ENCODE results near the gene CAMK2D. TPM values are rescaled to one million over a fixed set of nuclear protein-coding genes. Genes with fewer than 3 reads are reported as not detected.
A peak's percentile ranks its signal among the peaks of the same experiment; 100 is the strongest.

CAMK2D gene
- polyA plus RNA-seq, 2 of the 4 experiments (the other 2 are of a cell fraction), result 19.1 to 59.9 TPM

- FAIRE-seq, result no peak
- ChIA-PET POLR2A (no interaction called here), CTCF (interaction anchor here (1.3 kb wide), 1 partner anchor 90 kb away, joined by 4 read pairs; no protein-coding TSS in a partner anchor)
- DNase-seq (ENCODE audit: low read depth in 1 of 2, low spot score in 1 of 2), result no peak
- H3K4me2 ChIP-seq, result peak overlapping the region; percentile 31; the same call in 2 of the 3 replicates
- no peak for ATAC-seq
- H3K4me3 ChIP-seq, result no peak overlapping the region
- H3K9me3 ChIP-seq, result no peaks in the 10 kb centered on the region
- H3K27ac ChIP-seq, result no peak overlapping the region
- peaks cover 88% of the 10 kb centered on the region for H3K4me1 ChIP-seq
- WGBS (ENCODE audit: missing lambda C conversion rate), result 3% methylated on average over 1 of the region's 1 CpG
- no peak for TF ChIP-seq SREBF2 (IDR thresholded peaks at IDR 0.05)
- TF ChIP-seq KDM1A (IDR thresholded peaks at IDR 0.05; ENCODE audit: low read depth), result no peak
- no peak for TF ChIP-seq TP53 (CRISPR knock-in tag; IDR thresholded peaks at IDR 0.05)
- TF ChIP-seq NR3C1 (IDR thresholded peaks at IDR 0.05), result no peak
- TF ChIP-seq, protein P1, sequence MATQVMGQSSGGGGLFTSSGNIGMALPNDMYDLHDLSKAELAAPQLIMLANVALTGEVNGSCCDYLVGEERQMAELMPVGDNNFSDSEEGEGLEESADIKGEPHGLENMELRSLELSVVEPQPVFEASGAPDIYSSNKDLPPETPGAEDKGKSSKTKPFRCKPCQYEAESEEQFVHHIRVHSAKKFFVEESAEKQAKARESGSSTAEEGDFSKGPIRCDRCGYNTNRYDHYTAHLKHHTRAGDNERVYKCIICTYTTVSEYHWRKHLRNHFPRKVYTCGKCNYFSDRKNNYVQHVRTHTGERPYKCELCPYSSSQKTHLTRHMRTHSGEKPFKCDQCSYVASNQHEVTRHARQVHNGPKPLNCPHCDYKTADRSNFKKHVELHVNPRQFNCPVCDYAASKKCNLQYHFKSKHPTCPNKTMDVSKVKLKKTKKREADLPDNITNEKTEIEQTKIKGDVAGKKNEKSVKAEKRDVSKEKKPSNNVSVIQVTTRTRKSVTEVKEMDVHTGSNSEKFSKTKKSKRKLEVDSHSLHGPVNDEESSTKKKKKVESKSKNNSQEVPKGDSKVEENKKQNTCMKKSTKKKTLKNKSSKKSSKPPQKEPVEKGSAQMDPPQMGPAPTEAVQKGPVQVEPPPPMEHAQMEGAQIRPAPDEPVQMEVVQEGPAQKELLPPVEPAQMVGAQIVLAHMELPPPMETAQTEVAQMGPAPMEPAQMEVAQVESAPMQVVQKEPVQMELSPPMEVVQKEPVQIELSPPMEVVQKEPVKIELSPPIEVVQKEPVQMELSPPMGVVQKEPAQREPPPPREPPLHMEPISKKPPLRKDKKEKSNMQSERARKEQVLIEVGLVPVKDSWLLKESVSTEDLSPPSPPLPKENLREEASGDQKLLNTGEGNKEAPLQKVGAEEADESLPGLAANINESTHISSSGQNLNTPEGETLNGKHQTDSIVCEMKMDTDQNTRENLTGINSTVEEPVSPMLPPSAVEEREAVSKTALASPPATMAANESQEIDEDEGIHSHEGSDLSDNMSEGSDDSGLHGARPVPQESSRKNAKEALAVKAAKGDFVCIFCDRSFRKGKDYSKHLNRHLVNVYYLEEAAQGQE (IDR thresholded peaks at IDR 0.05), result no peak
- TF ChIP-seq EP300 (IDR thresholded peaks at IDR 0.05), result no peak
- TF ChIP-seq FOSL2 (IDR thresholded peaks at IDR 0.05), result no peak
- no peak for TF ChIP-seq FOSL2 (CRISPR knock-in tag; IDR thresholded peaks at IDR 0.05)
- TF ChIP-seq FOSB (CRISPR knock-in tag; IDR thresholded peaks at IDR 0.05), result no peak
- no peak for TF ChIP-seq EHMT2 (IDR thresholded peaks at IDR 0.05; ENCODE audit: low read depth)
Observed at GRCh38 chr4:113637363-113637762, 124.2 kb downstream of the CAMK2D start.

- H3K4me3 ChIP-seq, result no peak overlapping the region
- no peak for DNase-seq (ENCODE audit: low read depth in 1 of 2, low spot score in 1 of 2)
- POLR2A ChIA-PET, result no interaction called here
- peaks cover 83% of the 10 kb centered on the region for H3K4me1 ChIP-seq
- CTCF ChIA-PET, result interaction anchor here (1.3 kb wide), 1 partner anchor 89 kb away, joined by 4 read pairs; no protein-coding TSS in a partner anchor
- peak overlapping the region; percentile 15 to 57; a peak in 4 of 6 replicates for H3K27ac ChIP-seq
- no peak for ATAC-seq
- H3K4me2 ChIP-seq, result peak overlapping the region; percentile 15; the same call in 1 of the 3 replicates
- no peak for FAIRE-seq
- no peak for TF ChIP-seq POLR2AphosphoS2 (conservative IDR thresholded peaks at IDR 0.05; ENCODE audit: low read length)
- no peak for TF ChIP-seq GATA3 (IDR thresholded peaks at IDR 0.05; ENCODE audit: borderline replicate concordance)
- TF ChIP-seq, protein P2, sequence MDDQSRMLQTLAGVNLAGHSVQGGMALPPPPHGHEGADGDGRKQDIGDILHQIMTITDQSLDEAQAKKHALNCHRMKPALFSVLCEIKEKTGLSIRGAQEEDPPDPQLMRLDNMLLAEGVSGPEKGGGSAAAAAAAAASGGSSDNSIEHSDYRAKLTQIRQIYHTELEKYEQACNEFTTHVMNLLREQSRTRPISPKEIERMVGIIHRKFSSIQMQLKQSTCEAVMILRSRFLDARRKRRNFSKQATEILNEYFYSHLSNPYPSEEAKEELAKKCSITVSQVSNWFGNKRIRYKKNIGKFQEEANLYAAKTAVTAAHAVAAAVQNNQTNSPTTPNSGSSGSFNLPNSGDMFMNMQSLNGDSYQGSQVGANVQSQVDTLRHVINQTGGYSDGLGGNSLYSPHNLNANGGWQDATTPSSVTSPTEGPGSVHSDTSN (IDR thresholded peaks at IDR 0.05), result no peak
- no peaks in the 10 kb centered on the region for H3K9me3 ChIP-seq
Observed at GRCh38 chr4:113636877-113637276, 124.7 kb downstream of the CAMK2D start.

- DNase-seq (ENCODE audit: low read depth in 1 of 2, low spot score in 1 of 2), result no peak
- H3K27ac ChIP-seq, result peak overlapping the region; percentile 15 to 57; a peak in 4 of 6 replicates
Observed at GRCh38 chr4:113636438-113636818, 125.1 kb downstream of the CAMK2D start.

More at GRCh38 chr4:113636438-113636818, 125.1 kb downstream of the CAMK2D start:
- Histone ChIP-seq H3K9me3 (no peaks in the 10 kb centered on the region), H3K4me1 (peaks cover 79% of the 10 kb centered on the region), H3K4me2 (0 out of 3 replicates have a peak overlapping the region, but pooled peaks have one; percentile 74), H3K4me3 (no peak overlapping the region)
- 100% methylated on average over 3 of the region's 3 CpGs for WGBS (ENCODE audit: missing lambda C conversion rate)
- ChIA-PET POLR2A (no interaction called here), CTCF (interaction anchor here (1.4 kb wide), 1 partner anchor 9 kb away, joined by 4 read pairs; no protein-coding TSS in a partner anchor)
- ATAC-seq (peak in 1 of 2 experiments; percentile 23; a peak in 2 of 6 replicates), FAIRE-seq (no peak)
- TF ChIP-seq RAD21 (conservative IDR thresholded peaks at IDR 0.05 in 1 of 2, IDR thresholded peaks at IDR 0.05 in 1 of 2) (peak; percentile 19 to 25; a peak in 1 of 5 replicates), MAFK (IDR thresholded peaks at IDR 0.05; ENCODE audit: partially characterized antibody) (no peak), KDM1A (IDR thresholded peaks at IDR 0.05; ENCODE audit: low read depth) (no peak), POLR2AphosphoS2 (conservative IDR thresholded peaks at IDR 0.05; ENCODE audit: low read length) (no peak), MAZ (IDR thresholded peaks at IDR 0.05; ENCODE audit: borderline replicate concordance, low read depth, low read length) (no peak), KDM5A (IDR thresholded peaks at IDR 0.05) (no peak), HES2 (IDR thresholded peaks at IDR 0.05) (no peak)

All from A549 (cell line).